Gastroesophageal sphincter (tissue), 3 donors: ENCODE measurements around the gene CD83.

ENCODE experiments used
- POLR2A ChIP-seq, 2 donors: fragments of 450-650 bp; IDR thresholded peaks; one replicate each; pipeline ENCODE4 v1.6.1; 2017; ENCODE audit warnings: antibody characterized with exemption in 2 of 2, mild to moderate bottlenecking in 2 of 2, moderate library complexity in 1 of 2
- POLR2AphosphoS5 ChIP-seq: sonication (generic); formaldehyde crosslinking; IDR thresholded peaks from one replicate; pipeline ENCODE4 v1.6.1; 2017; ENCODE audit warnings: antibody characterized with exemption
- TF ChIP-seq, protein P1 (sequence below), 4 experiments: fragments of 200-600 bp in 2 of 4; fragments of 450-650 bp in 2 of 4; sonication (generic) in 1 of 4; IDR thresholded peaks; one replicate each; pipeline ENCODE4 v1.5.1; 2017 to 2019; ENCODE audit warnings: antibody characterized with exemption in 4 of 4, mild to moderate bottlenecking in 2 of 4, moderate library complexity in 2 of 4

DNA sequence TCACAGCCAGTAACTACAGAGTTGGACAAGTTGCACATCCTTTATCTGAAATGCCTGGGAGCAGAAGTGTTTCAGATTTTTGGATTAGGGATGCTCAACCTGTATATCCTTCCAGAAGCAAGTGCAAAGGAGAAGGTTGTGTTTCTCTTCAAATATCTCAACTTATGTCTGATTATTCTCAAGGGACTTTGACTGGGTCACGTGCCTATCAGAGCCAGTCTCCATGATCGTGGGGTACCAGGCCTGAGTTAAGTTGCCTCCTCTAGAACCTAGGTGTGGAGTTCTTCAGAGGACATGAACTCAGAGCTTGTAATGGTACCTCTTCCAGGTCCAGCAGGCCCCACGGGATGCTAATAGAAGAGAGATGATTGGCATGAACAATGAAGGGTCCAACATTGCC is 7.8 kb downstream of the CD83 start:
- TF ChIP-seq, protein P1, sequence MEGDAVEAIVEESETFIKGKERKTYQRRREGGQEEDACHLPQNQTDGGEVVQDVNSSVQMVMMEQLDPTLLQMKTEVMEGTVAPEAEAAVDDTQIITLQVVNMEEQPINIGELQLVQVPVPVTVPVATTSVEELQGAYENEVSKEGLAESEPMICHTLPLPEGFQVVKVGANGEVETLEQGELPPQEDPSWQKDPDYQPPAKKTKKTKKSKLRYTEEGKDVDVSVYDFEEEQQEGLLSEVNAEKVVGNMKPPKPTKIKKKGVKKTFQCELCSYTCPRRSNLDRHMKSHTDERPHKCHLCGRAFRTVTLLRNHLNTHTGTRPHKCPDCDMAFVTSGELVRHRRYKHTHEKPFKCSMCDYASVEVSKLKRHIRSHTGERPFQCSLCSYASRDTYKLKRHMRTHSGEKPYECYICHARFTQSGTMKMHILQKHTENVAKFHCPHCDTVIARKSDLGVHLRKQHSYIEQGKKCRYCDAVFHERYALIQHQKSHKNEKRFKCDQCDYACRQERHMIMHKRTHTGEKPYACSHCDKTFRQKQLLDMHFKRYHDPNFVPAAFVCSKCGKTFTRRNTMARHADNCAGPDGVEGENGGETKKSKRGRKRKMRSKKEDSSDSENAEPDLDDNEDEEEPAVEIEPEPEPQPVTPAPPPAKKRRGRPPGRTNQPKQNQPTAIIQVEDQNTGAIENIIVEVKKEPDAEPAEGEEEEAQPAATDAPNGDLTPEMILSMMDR (IDR thresholded peaks at IDR 0.05), result no peak
- TF ChIP-seq POLR2AphosphoS5, result no peak
- TF ChIP-seq POLR2A (IDR thresholded peaks at IDR 0.05), result no peak
